ENCODE data around the gene XG.
"Not testable (repeated sequence)": the region's sequence is repeated elsewhere in the genome, so short reads cannot be mapped to it uniquely, and the experiment has no call there.

Gene XG

DNA sequence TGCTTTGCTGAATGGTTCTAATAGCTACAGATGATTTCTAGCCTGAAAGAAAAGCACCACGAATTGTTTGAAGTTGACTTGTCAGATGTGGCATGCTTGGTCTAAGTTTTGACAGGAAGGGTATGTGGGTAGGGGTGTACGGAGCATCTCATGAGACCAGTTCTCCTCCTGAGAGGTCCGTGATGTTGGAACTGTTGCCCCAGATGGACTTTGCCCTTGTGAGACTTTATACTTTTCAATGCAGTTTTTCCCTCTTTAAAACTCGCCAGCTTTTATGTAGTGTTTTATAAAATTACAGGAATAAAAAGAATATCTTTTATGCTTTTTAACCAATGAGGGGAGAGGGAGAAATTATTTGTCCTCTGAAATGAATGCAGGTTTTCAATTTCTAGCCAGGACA lies 16.6 kb upstream of the XG start:
- DNase-seq = no peak

DNA sequence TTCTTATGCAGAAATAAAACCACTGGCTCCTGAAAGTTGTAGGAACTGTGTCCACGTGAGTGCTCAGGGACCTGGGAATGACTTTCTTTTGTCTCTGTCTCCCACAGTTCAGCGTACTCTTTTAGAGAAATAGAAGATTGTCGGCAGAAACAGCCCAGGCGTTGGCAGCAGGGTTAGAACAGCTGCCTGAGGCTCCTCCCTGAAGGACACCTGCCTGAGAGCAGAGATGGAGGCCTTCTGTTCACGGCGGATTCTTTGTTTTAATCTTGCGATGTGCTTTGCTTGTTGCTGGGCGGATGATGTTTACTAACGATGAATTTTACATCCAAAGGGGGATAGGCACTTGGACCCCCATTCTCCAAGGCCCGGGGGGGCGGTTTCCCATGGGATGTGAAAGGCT lies 11.2 kb upstream of the XG start:
- no peak for DNase-seq

DNA sequence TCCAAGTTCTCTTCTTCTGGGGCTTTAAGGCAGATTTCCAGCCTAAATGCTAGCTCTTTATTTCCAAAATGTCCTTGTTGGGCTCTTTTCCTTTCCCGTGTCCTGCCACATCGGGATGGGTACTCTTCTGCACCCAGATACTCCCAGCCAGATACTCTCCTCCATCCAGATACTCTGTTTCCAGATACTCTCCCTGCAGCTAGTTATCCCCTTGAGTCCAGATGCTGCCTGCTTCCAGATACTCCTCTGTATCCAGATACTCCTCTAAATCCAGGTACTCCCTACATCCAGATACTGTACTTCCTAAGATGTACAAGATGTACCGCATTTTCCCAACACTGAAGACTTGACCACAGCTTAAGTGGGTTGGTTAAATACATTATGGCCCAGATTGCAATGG lies 10.5 kb upstream of the XG start:
- DNase-seq = no peak

DNA sequence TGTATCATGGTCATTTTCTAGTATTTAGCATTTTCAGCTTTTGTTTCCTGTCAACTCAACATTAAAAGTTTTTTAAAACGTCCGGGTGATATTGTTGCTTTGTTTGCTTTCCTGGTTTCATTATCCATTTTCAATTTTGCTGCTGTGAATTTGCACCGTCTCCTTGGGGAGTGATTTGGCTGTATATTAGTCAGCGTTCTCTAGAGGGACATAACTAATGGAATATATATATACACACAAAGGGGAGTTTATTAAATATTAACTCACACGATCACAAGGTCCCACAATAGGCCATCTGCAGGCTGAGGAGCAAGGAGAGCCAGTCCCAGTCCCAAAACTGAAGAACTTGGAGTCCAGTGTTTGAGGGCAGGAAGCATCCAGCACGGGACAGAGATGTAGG lies 5.6 kb upstream of the XG start:
- not testable (repeated sequence) for DNase-seq

DNA sequence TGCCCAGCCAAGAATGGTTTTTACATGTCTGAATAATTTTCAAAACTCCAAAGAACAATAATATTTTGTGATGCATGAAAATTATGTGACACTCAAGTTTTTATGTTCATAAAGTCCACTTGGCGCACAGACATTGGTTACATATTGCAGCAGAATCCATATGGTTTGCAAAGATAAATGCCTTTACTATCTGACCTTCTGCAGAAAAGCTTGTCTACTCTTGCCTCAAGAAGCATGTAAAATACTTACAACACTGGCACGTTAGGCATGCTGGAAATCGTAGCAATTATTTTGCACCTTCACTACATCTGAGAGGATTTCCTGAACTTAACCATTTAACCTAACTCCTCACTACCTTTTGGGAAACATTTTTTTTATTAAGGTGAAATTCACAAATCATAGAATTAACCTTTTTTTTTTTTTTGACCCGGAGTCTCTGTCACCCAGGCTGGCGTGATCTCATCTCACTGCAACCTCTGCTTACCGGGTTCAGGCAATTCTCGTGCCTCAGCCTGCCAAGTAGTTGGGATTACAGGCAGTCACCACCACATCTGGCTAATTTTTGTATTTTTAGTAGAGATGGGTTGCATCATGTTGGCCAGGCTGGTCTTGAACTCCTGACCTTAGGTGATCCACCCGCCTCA lies 3.5 kb upstream of the XG start:
- no peak for DNase-seq

DNA sequence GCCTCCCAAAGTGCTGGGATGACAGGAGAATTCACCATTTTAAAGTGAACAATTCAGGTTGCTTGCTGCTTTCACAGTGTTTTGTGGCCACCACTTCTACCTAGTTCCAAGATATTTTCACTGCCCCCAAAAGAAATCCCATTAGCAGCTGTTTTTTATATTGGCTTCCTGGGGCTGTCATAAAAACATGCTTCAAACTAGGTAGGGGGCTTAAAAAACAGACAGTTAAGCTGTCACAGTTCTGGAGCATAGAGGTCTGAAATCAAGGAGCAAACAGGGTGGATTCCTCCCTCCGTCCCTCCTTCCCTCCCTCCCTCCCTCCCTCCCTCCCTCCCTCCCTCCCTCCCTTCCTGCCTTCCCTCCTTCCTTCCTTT lies 3.0 kb upstream of the XG start:
- no peak for DNase-seq

DNA sequence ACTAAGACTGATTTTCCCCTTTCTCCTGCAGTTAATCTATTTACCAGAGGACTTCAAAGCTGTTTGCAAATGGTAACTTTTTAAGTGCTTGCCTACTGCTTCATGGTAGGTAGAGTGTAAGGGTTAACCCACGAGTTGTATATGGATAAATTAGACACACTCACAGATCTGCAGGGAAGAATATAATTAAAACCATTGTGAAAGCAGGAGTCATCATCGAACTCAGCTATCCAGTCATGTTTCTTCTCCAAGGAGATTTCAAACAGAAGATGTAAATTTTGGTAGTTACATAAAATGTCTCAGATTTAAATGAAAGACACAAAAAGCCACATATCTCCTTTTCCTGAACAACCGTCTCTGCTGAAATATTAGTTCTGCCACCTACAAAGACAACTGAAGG lies 549 bp upstream of the XG start:
- DNase-seq = no peak

DNA sequence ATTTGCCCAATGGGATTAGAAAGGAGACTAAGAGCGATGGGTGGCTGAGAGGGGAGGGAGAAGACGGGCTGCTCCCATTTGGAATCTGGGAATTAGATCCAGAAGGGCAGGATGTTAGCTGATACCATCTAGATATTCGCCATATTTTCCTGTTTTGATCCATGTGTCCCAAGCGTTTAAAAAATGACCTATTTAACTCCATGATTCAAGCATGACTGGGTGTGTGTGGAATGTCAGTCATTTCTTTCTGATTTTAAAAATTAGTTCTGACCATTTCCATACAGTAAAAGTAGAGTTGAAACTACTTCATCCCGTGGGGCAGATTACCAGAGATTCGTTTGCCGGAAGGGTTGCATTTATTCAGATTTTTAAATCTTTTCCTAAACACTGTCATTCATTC lies 601 bp downstream of the XG start:
- DNase-seq = not testable (repeated sequence)

DNA sequence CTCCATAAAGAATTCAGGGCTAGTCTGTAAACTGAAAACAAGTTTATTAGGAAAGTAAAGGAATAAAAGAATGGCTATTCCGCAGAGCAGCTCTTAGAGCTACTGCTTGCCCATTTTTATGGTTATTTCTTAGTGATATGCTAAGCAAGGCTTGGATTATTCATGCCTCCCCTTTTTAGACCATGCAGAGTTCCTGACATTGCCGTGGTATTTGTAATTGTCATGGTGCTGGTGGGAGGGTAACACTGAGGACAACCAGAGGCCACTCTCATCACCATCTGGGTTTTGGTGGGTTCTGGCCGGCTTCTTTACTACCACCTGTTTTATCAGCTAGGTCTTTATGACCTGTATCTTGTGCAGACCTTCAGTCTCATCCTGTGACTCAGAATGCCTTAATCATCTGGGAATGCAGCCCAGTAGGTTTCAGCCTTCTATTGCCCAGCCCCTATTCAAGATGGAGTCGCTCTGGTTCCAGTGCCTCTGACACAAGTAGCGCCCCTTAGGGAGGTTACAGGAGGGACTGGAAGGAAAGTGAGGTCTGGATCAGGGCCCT lies 3.4 kb downstream of the XG start:
- DNase-seq = not testable (repeated sequence)

DNA sequence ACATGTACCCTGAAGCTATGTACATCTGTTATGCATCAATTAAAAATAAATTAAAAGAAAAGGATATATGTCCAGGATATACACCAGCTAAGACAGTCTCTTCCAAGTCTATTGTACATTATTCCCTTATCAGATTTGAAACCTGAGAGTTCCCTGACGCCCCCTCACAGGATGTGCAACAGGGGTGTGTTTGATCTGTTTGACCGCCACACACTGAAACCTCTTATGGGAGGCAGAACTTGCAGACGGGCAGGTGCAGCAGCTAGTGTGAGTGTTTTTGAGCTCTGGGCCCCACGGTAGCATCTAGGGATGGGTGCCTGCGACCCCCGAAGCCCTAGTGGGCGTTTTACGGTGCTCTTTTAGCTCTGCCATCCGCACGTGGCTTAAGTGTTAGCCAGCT lies 4.7 kb downstream of the XG start:
- no peak for DNase-seq

DNA sequence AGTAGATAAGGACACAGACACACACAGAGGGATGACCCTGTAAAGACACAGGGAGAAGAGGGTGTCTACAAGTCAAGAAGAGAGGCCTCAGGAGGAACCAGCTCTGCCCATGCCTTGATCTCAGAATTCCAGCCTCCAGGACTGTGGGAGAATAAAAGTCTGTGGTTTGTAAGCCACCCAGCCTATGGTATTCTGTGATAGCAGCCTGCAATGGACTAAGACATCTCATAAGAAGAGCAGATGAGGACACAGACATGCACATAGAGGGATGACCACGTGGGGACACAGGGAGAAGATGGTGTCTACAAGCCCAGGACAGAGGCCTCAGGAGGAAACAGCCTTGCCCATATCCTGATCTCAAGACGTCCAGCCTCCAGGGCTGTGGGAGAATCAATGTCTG lies 9.4 kb downstream of the XG start:
- no peak for DNase-seq

DNA sequence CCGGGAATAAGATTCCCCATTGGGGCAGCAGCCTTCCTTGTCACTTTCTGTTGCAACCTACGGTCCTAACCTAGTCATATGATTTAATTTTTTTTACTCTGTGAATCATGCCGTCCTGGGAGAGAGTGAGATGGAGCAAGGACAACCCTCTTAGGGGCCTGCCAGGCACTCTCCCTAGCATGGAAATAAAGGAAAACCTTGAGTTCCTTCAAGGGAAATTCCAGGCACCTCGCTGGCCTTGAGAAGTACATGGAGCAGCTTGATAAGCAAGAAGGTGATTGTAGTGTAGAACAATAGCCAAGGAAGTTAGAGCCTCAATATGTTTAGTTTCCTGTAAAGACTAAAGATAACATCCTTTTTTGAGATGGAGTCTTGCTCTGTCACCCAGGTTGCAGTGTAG lies 10.8 kb downstream of the XG start:
- DNase-seq = not testable (repeated sequence)

DNA sequence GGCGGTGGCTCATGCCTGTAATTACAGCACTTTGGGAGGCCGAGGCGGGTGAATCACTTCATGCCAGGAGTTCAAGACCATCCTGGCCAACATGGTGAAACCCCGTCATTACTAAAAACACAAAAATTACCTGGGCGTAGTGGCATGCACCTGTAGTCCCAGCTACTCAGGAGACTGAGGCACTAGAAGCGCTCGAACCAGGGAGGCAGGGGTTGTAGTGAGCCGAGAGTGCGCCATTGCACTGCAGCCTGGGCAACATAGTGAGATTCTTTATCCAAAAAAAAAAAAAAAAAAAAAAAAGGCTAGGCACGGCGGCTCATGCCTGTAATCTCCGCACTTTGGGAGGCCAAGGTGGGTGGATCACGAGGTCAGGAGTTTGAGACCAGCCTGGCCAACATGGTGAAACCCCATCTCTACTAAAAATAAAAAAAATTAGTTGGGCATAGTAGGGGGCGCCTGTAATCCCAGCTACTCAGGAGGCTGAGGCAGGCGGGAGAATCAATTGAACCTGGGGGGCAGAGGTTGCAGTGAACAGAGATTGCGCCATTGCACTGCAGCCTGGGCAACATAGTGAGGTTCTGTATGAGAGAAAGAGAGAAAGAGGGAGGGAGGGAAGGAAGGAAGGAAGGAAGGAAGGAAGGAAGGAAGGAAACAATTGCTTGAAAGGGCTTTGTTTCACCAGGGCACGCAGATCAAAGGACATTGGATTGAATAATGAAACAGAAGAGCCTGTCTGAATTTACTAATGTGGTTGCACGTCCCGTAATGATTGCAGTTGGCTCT lies 13.1 kb downstream of the XG start:
- DNase-seq = not testable (repeated sequence)

DNA sequence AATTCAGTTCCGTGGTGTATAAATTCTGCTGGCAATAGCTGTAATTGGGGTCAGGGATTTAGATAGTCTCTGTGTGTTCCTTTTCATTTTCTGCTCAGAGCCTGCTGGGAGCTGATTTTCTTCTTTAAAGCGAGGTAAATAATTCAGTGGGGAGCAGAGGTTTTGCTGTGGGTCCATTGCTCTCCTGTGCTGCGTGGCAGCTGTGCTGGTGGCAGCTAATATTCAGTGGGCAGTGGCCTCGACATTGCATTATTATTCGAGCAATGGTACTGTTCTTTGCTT lies 13.7 kb downstream of the XG start:
- DNase-seq = no peak

DNA sequence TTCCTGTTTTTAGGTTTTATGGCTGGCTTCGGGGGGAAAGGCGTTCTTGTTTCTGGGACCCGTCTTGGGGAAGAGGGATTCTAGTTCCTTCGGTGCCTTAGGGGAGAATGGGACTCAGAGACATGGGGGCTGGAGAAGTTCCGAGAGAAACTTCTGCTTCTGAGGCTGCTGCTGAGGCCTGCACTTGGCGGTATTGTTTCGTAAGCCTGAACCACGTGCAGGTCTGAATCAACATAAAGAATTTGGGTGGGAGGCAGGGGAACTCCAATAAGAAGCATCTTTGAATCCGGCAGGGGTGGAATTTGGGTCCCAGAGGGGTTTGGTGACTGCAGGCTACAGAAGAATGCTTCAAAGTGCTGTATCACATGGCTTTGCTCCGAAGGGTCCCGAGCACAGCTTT lies 15.1 kb downstream of the XG start:
- no peak for DNase-seq

DNA sequence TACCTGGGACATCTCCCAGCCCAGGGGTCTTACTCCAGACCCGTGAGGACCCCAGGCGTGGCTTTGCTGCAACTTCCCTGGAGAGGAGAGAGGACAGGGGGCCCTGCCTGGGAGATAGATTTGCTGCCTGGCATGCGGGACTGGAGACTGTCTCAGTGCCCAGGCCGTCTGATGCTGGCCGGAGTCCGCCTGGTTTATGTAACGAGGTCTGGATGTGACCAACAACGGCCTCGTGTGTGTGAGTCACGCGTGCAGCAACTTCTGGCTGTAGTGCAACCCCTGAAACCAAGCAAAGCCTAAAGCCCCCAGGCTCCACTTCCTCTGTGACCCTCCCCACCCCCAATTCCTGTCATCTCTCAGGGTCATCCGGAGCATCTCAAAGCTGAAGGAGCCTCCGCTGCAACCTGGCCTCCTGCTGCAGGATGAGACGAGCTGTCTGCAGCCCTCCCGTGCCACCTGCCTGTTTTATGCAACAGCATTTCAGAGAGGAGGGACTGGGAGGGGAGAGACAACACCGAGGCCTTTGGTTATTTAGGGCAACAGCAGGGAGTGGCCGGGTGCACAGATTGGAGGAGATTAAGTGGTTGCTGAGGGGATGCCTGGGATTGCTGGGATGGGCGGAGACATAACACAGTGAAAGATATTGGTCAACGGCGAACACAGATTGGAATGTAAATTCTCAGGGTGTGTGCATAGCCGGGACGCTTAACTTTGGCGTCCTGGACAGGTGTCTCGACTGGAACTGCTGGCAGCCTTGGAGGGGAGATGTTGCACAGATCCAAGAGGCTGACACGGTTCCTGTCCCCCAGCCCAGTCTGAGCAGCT lies 16.0 kb downstream of the XG start:
- no peak for DNase-seq

DNA sequence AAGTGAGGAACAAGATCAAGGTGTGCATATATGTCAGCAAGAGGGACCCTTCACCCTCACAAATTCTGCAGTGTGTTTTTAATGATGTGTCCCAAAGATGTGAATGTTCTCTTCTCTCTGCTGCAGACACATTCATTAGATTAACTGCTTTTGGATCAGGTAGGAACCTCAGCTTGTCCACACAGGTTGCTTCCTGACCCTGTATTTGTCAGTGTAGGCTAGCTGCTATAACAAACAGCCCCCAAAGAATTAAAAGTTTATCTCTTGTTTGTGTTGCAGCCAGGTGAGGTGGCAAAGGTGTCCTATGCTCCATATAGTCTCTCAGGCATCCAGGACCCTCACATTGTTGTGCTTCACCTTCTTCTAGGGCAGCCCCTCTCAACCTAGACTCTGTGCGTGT lies 17.8 kb downstream of the XG start:
- no peak for DNase-seq

DNA sequence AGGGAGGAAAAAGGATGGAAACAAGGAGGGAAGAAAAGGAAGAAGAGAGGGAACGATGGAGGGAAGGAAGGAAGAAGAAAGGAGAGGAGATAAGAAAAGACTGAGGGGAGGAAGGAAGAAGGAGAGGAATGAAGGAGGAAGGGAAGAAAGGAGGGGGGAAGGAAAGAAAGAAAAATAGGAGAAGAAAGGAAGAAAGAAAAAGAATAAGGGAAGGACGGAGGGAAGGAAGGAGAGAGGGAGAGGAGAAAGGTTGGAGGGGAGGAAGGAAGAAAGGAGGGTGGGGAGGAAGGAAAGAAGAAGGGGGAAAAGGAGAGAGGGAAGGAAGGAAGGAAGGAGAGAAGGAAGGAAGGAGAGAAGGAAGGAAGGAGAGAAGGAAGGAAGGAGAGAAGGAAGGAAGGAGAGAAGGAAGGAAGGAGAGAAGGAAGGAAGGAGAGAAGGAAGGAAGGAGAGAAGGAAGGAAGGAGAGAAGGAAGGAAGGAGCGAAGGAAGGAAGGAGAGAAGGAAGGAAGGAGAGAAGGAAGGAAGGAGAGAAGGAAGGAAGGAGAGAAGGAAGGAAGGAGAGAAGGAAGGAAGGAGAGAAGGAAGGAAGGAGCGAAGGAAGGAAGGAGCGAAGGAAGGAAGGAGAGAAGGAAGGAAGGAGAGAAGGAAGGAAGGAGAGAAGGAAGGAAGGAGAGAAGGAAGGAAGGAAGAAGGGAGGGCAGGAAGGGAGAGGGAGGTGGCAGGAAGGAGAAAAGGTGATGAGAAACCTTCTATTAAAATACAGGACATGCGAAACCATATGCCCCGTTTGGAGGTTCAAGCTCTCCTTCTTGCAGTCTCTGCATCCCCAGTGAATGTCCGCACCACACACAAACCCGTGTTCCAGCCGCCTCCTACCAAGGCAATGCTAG lies 21.6 kb downstream of the XG start:
- DNase-seq = not testable (repeated sequence)

DNA sequence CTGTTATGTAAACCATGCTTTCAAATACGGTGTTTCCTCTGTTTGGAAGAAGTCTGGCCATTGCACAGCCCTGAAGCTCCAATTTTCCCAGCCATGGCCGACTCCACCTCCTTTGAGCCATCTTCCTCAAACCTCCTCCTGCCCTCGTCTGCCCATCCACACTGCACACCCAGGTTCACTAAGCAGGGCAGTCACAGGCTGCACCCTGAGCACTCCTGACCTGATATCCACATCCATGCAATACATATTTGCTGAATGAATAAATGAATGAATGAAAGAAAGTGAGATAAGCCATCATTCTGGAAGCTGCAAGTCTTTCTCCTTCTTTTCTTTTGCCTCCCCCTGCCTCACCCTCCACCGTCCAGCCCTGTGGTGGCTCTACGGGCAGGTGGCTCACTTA lies 22.2 kb downstream of the XG start:
- no peak for DNase-seq

DNA sequence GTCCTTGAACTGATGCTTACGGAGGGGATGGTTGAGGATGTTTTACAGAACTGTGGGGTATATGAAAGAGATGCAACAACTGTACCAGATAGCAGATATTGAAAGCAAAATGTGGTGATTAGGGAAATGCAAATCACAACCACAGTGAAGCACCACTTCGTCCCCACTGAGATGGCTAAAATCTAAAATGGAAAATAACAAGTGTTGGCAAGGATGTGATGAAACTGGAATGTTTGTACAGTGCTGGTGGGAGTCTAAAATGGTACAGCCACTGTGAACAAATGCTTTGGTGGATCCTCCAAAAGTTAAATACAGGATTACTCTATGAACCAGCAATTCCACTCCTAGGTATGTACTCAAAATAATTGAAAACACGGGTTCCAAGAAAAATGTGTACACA lies 22.9 kb downstream of the XG start:
- no peak for DNase-seq

DNA sequence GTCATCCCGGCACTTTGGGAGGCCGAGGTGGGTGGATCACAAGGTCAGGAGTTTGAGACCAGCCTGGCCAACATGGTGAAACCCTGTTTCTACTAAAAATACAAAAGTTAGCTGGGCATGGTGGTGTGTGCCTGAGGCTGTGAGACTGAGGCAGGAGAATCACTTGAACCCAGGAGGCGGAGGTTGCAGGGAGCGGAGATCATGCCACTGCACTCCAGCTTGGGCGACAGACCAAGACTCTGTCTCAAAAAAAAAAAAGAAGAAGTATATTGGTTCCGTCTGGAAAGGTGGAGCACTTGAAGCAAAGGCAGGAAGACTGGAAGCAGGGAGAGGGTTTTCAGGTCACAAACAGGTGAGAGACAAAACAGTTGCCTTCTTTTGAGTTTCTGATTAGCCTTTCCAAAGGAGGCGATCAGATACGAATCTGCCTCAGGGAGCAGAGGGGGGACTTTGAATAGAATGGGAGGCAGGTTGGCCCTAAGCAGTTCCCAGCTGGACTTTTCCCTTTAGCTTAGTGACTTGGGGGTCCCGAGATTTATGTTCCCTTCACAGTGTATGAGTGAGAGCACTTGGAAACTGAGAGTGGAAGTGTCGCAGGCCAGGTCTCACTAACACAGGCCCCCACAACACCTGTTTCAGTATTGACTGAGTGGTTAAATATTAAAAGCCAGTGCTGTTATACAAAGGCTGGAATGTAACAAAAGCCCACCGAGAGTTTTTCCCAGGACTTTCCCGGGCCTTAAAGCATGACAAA lies 28.8 kb downstream of the XG start:
- DNase-seq = not testable (repeated sequence)

DNA sequence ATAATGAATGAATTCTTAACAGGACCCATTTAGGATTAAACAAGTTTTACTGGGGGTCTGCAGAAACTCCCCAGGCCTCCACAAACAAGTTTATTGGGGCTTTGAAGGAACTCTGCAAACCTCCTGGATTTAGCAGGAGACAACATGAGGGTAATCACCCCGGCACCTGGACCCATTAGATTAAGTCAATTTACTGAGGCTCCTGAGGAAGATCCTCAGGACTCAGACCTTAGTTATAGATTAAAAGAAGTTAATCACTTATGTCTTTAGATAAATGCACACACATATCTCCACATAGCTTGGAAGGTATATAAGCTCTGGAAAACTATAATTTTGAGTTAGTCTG lies 29.4 kb downstream of the XG start:
- DNase-seq = no peak

Measured in activated CD4-positive, alpha-beta T cell treated with anti-CD3 and anti-CD28 coated beads, Interleukin-2, amount 50 U/mL, for 1 hour (primary cell).